Stimulated activated CD4-positive, alpha-beta T cell treated with anti-CD3 and anti-CD28 coated beads, Interleukin-15, amount 100 ng/mL, for 48 hours (primary cell): ENCODE results near the gene GNAZ.

Source experiments
- DNase-seq, 2 donors: peaks; one replicate each; pipeline ENCODE4 v3.0.0-alpha.2; 2020; ENCODE audit warnings: low read depth in 2 of 2

The GNAZ gene

DNA sequence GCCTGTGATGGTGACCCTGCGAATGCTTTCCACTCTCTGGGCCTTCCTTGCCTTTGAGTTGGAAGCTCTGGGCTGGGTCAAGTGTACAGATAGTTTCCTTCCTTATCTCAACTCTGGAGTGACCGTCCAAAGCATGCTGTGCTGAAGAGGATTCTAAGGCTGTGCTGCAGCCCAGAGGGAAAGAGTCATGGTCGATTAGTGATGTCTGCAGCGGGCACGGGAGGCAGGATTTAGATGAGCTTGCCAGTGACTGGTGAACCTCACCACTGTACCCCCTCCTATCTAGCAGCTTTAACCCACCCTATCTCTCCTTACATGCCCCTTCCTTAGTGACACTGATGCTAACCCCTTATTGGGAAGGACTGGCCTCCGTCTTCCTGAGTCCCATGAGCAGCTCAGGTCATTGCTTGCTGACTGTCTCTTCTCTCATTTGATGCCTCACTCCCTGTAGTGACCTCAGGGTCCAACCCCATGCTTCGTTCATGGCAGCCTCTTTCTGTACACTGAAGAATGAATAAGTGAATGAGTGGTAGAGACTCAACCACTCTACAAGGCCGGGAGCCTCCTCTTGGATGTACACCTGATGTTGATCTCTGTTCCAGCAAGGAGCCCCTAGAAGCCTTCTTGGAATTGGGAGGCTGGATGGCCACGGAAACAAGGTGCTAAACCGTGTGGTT is 6.7 kb downstream of the GNAZ start:
- no peak for DNase-seq

GRCh38 chr22:23077627-23078461 is 7.5 kb downstream of the GNAZ start:
- no peak for DNase-seq

- no peak for DNase-seq
Observed at GRCh38 chr22:23078462-23078787, 8.1 kb downstream of the GNAZ start.

GRCh38 chr22:23079240-23079768 is 9.0 kb downstream of the GNAZ start:
- no peak for DNase-seq

DNA sequence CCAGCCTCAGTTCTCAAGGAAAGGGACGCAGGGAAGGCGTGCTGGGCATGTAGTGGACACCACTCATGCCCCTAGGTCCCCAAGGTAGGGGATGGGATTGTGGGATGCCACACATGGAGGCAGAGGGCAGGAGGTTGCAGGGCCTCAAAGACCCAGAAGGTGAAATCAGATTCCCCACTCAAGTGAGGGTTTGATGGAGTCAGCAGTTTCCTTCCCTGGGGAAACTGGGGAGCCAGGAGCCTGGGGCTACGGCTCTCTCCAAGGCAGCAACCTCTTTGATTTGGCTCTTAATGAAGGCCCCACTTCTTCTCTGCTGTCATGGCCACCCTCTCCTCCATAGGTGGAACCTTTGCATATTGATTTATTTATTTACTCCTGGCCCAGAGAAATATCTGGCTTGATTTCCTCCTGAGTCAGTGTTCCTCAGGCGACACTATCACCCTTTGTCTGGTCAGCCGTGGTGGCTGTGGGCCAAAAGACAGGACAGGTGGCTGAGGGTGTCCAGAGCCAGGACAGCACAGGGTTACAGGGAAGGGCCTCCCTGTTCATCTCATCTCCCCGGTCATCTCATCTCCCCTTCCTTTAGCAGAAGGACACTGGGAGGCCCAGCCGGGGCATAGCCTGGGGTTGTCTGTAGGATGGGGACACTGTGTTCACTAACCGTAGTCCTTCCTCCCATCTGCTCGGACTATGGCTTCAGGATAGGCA is 9.6 kb downstream of the GNAZ start:
- DNase-seq = no peak

GRCh38 chr22:23080613-23081290 is 10.4 kb downstream of the GNAZ start:
- DNase-seq = no peak

- no peak for DNase-seq
Observed at GRCh38 chr22:23082534-23083314, 12.4 kb downstream of the GNAZ start.

- DNase-seq = no peak
Observed at GRCh38 chr22:23083315-23084021, 13.1 kb downstream of the GNAZ start.

DNA sequence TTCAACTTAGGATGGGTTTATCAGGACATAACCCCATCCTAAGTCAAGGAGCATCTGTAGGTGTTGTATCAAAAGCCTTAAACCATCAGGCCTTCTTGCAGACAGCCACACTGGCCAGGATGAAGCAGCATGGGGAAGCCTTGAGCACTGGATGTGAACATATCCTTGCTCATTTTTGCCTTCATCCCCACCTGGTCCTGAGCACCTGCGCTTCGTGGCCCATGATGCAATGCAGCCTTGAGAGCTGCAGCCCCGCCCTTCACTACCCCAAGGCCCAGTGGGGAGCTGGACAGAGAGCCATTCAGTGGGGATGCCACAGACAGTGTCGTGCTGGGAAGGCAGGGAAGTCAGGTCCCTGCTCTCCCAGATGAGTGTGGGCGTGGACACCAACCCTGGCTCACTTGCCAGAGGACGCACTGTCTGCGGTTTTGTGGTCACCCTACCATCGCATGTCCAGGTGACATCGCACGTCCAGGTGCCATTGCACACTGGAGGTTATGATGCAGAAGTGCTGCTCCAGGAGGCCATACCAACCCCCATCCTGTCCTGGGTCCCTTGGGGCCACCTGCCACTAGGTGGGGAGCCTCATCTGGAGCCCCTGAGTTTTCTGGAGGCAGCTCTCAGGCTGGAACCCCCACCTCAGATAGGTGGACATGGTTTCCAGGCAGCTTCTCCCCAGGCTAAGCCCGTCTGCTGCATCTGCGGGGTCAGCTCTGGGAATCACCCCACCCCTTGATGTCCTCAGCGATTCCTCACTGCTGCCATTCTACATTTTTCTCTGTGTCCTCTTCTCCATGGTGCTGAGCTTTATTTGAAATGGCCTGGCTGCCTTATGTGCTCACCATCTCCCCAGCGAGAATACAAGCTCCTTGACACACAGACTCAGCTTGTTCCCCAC is 14.4 kb downstream of the GNAZ start:
- DNase-seq = no peak

- DNase-seq = no peak
Observed at GRCh38 chr22:23085351-23085671, 15.0 kb downstream of the GNAZ start.

GRCh38 chr22:23085785-23086184 is 15.5 kb downstream of the GNAZ start:
- no peak for DNase-seq

DNA sequence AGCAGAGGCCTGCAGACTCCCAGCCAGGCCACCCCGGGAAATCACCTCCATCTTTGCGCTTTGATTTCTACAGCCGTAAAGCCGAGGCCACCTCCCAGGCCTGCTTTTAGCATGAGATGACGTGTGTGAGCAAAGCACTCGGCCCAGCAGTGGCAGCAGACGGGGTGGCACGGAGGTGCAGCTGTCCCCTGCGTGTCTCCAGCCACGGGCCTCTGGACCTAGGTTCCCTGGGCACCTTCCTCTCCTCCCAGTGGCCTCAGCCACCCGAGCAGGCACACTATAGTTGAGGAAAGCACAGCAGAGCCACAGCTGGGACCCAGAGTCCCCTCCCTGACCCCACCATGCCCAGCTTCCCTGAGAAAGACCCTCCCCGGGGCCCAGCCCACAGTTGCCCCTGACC is 15.9 kb downstream of the GNAZ start:
- no peak for DNase-seq

DNA sequence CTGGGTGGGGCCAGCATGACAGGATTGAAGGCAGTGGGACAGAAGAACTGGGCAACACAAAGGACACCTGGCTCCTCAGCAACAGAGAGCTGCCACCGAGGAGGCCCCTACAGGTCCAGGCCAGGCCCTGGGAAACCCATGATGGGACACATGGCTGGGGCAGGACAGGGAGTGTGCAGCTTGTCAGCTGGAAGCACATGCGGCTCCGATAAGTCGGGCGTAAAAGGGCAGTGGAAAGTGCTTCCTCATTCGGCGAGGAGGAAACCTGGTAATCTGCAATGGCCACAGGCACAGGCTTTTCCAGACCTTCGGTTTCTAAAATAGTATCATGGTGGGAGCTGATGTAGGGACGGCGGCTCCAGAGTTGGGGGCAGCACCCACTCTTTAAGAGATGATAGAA is 16.5 kb downstream of the GNAZ start:
- no peak for DNase-seq

DNA sequence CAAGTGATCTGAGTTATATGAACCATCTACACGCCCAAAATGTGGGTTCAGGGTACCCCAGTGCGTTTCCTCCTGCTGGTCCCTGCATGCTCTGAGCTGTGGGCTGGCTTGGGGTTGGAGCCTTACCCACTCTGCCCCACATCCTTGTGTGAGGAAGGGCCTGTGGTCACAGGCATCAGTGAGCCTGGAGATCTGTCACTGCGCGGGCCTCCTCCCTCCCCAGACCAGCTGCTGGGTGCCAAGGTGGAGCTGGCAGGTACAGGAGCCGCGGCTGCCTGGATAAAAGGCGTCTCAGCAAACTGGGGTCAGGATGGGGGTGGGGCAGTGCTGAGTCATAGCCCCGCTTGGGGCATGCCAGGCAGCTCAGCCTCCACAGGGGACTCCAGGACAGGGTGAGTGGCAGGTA is 17.9 kb downstream of the GNAZ start:
- DNase-seq = no peak

- DNase-seq = no peak
Observed at GRCh38 chr22:23089010-23089409, 18.7 kb downstream of the GNAZ start.

GRCh38 chr22:23089633-23090456 is 19.5 kb downstream of the GNAZ start:
- no peak for DNase-seq

GRCh38 chr22:23090457-23090835 is 20.1 kb downstream of the GNAZ start:
- DNase-seq = no peak

DNA sequence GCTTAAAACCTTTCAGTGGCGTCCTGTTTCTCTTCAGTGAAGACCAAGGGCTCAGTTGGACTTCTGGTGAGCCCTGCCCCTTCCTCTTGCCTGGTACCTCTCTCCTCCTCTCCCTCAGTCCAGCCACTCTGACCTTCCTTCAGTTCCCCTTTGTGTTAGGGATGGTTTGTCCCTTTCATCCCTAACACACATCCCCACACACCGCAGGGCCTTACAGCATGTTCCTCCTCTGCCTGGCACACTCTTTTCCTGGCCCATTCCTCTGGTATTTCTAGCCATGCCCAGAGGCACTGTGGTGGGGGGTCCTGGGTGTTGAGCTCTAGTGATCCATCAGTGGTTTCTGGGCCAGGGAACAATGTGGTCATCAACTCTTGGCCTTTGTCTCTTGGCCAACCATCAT is 21.4 kb downstream of the GNAZ start:
- no peak for DNase-seq
